H1 (cell line): ENCODE measurements around the gene STRN4. TPM values are rescaled to one million over a fixed set of nuclear protein-coding genes. Genes with fewer than 3 reads are reported as not detected.
A peak's percentile ranks its signal among the peaks of the same experiment; 100 is the strongest.

ENCODE experiments used
- CTCF ChIA-PET: fragments of 300-600 bp; sonication (Branson Sonifier 250); formaldehyde crosslinking; loops from one replicate; lab custom pipeline; 2021; ENCODE audit not compliant: partially characterized antibody; lab: Charles Lee
- POLR2A ChIA-PET: fragments of 300-600 bp; sonication (Branson Sonifier 250); formaldehyde crosslinking; loops from one replicate; lab custom pipeline; 2021; ENCODE audit warnings: inconsistent platforms; ENCODE audit not compliant: partially characterized antibody; lab: Charles Lee
- DNase-seq, 2 experiments: peaks; one replicate each; pipeline versions ENCODE4 v3.0.0 to v3.0.0-alpha.2; 2010 to 2022; ENCODE audit warnings: low spot score in 2 of 2, low read depth in 1 of 2, mixed read lengths in 1 of 2
- FAIRE-seq: peaks from 2 replicates; lab custom pipeline; 2011; peaks lifted over from hg19 to GRCh38; lab: Jason Lieb, UNC
- H2AFZ ChIP-seq: 2 replicates; pipeline ENCODE4 v1.8.1; 2012; ENCODE audit warnings: low read length, inconsistent platforms
- H2AK5ac ChIP-seq: 2 replicates; pipeline ENCODE4 v1.6.1; 2013; ENCODE audit warnings: low read depth, low read length
- H2BK120ac ChIP-seq: replicated peaks from 2 replicates; pipeline ENCODE3; 2013; ENCODE audit warnings: low read depth, low read length, inconsistent platforms
- H2BK12ac ChIP-seq: 2 replicates; pipeline ENCODE4 v1.6.1; 2013; ENCODE audit warnings: low read depth, low read length
- H2BK15ac ChIP-seq: 2 replicates; pipeline ENCODE4 v1.6.1; 2013; ENCODE audit warnings: low read length
- H2BK20ac ChIP-seq: 2 replicates; pipeline ENCODE4 v1.6.1; 2013; ENCODE audit warnings: low read length
- H2BK5ac ChIP-seq: 2 replicates; pipeline ENCODE4 v1.6.1; 2013; ENCODE audit warnings: low read depth, low read length
- H3K14ac ChIP-seq: 2 replicates; pipeline ENCODE4 v1.6.1; 2013; ENCODE audit warnings: inconsistent platforms; ENCODE audit not compliant: insufficient read length
- H3K18ac ChIP-seq: 2 replicates; pipeline ENCODE4 v1.6.1; 2013; ENCODE audit warnings: low read length; ENCODE audit errors: extremely low read depth
- H3K23ac ChIP-seq: 2 replicates; pipeline ENCODE4 v1.6.1; 2013; ENCODE audit warnings: inconsistent platforms; ENCODE audit not compliant: insufficient read length
- H3K23me2 ChIP-seq: 2 replicates; pipeline ENCODE4 v1.6.1; 2013; ENCODE audit warnings: low read depth, low read length
- H3K27ac ChIP-seq: 2 replicates; pipeline ENCODE4 v1.6.1; 2011; ENCODE audit warnings: low read depth, low read length, inconsistent platforms
- H3K27me3 ChIP-seq, 4 experiments: replicated peaks in 1 of 4; 1 replicate in 1 of 4; 2 replicates in 3 of 4; pipeline versions ENCODE4 v1.6.1 to v1.8.1; 2011 to 2013; ENCODE audit warnings: low read length in 3 of 4, mild to moderate bottlenecking in 3 of 4, inconsistent platforms in 2 of 4, mixed read lengths in 2 of 4, moderate library complexity in 1 of 4; ENCODE audit not compliant: control insufficient read depth in 3 of 4, insufficient read depth in 3 of 4; ENCODE audit errors: extremely low read depth in 1 of 4
- H3K36me3 ChIP-seq, 4 experiments: 2 replicates each; pipeline versions ENCODE4 v1.6.1 to v1.8.1; 2011 to 2013; ENCODE audit warnings: mild to moderate bottlenecking in 4 of 4, low read length in 3 of 4, moderate library complexity in 2 of 4, control low read depth in 1 of 4, inconsistent platforms in 1 of 4; ENCODE audit not compliant: insufficient read depth in 4 of 4, control insufficient read depth in 2 of 4
- H3K4ac ChIP-seq: replicated peaks from 2 replicates; pipeline ENCODE3; 2013; ENCODE audit warnings: low read length, low read depth, mixed read lengths, inconsistent platforms; ENCODE audit not compliant: insufficient read length
- H3K4me1 ChIP-seq, 4 experiments: replicated peaks in 1 of 4; 1 replicate in 1 of 4; 2 replicates in 3 of 4; pipeline versions ENCODE4 v1.6.1 to v1.8.1; 2011 to 2013; ENCODE audit warnings: low read length in 3 of 4, inconsistent platforms in 2 of 4, mixed read lengths in 1 of 4; ENCODE audit not compliant: insufficient read depth in 4 of 4, control insufficient read depth in 3 of 4
- H3K4me2 ChIP-seq, 2 experiments: 2 replicates each; pipeline versions ENCODE4 v1.6.1 to v1.8.1; 2011 to 2013; ENCODE audit warnings: low read depth in 2 of 2, low read length in 2 of 2, control low read depth in 1 of 2, inconsistent platforms in 1 of 2, mild to moderate bottlenecking in 1 of 2; ENCODE audit not compliant: insufficient read depth in 1 of 2
- H3K4me3 ChIP-seq, 4 experiments: fragments of 200-600, 300-600 bp in 1 of 4; sonication (generic), shearing (Covaris generic), sonication (Bioruptor Twin) in 1 of 4; 2 replicates each; pipeline versions ENCODE4 v1.5.1 to v1.8.1; 2011 to 2016; ENCODE audit warnings: low read length in 4 of 4, low read depth in 3 of 4, control low read depth in 2 of 4, inconsistent platforms in 2 of 4, mild to moderate bottlenecking in 2 of 4, mixed read lengths in 1 of 4, moderate library complexity in 1 of 4; ENCODE audit not compliant: insufficient read depth in 2 of 4; ENCODE audit errors: extremely low read depth in 1 of 4
- H3K56ac ChIP-seq: replicated peaks from 2 replicates; pipeline ENCODE3; 2013; ENCODE audit warnings: low read depth, mild to moderate bottlenecking, mixed read lengths, low read length, inconsistent platforms; ENCODE audit not compliant: insufficient read length
- H3K79me1 ChIP-seq: 2 replicates; pipeline ENCODE4 v1.6.1; 2013; ENCODE audit warnings: low read depth, low read length, control low read depth
- H3K79me2 ChIP-seq, 2 experiments: 2 replicates each; pipeline versions ENCODE4 v1.6.1 to v1.8.1; 2012 to 2013; ENCODE audit warnings: low read length in 2 of 2, mild to moderate bottlenecking in 2 of 2, inconsistent platforms in 1 of 2; ENCODE audit not compliant: insufficient read depth in 2 of 2, control insufficient read depth in 1 of 2
- H3K9ac ChIP-seq, 4 experiments: replicated peaks in 1 of 4; 1 replicate in 1 of 4; 2 replicates in 3 of 4; pipeline versions ENCODE4 v1.6.1 to v1.8.1; 2011 to 2013; ENCODE audit warnings: low read depth in 3 of 4, low read length in 3 of 4, control low read depth in 2 of 4, mild to moderate bottlenecking in 2 of 4, moderate library complexity in 2 of 4, inconsistent platforms in 1 of 4; ENCODE audit errors: extremely low read depth in 1 of 4
- H3K9me3 ChIP-seq, 2 experiments: 2 replicates each; pipeline versions ENCODE4 v1.6.1 to v1.8.1; 2012 to 2013; ENCODE audit warnings: mild to moderate bottlenecking in 2 of 2, moderate library complexity in 2 of 2, control low read depth in 1 of 2, inconsistent platforms in 1 of 2, low read depth in 1 of 2, low read length in 1 of 2, mixed read lengths in 1 of 2; ENCODE audit not compliant: insufficient read depth in 2 of 2
- H4K20me1 ChIP-seq, 2 experiments: replicated peaks in 1 of 2; 2 replicates each; pipeline versions ENCODE3 to v1.8.1; 2011 to 2013; ENCODE audit warnings: inconsistent platforms in 2 of 2, low read length in 2 of 2, mild to moderate bottlenecking in 1 of 2; ENCODE audit not compliant: insufficient read depth in 2 of 2, control insufficient read depth in 1 of 2
- H4K5ac ChIP-seq: 2 replicates; pipeline ENCODE4 v1.6.1; 2013; ENCODE audit warnings: low read length, low read depth, mixed read lengths, inconsistent platforms; ENCODE audit not compliant: insufficient read length
- H4K8ac ChIP-seq: 2 replicates; pipeline ENCODE4 v1.8.0; 2013; ENCODE audit warnings: mild to moderate bottlenecking, moderate library complexity, low read length, inconsistent platforms; ENCODE audit not compliant: insufficient read depth; ENCODE audit errors: extremely low read depth
- H4K91ac ChIP-seq: replicated peaks from 2 replicates; pipeline ENCODE3; 2013; ENCODE audit warnings: low read length, mixed read lengths, inconsistent platforms; ENCODE audit not compliant: insufficient read length
- HDAC2 ChIP-seq, 2 experiments: fragments of 300-600 bp in 1 of 2; sonication (generic) in 1 of 2; IDR thresholded peaks; 2 replicates each; pipeline ENCODE4 v1.6.1; 2011 to 2012; ENCODE audit warnings: low read depth in 2 of 2, low read length in 2 of 2, mild to moderate bottlenecking in 2 of 2, moderate library complexity in 2 of 2, borderline replicate concordance in 1 of 2, inconsistent platforms in 1 of 2
- KDM1A ChIP-seq: fragments of 200-600, 300-600 bp; sonication (generic); IDR thresholded peaks from 2 replicates; pipeline ENCODE4 v1.7.1; 2016; ENCODE audit warnings: mild to moderate bottlenecking, low read length, borderline replicate concordance
- PHF8 ChIP-seq: fragments of 200-600 bp; sonication (generic); conservative IDR thresholded peaks from 2 replicates; pipeline ENCODE4 v1.7.1; 2012; ENCODE audit warnings: low read depth, mild to moderate bottlenecking, inconsistent platforms, low read length, moderate library complexity
- POLR2A ChIP-seq, 2 experiments: IDR thresholded peaks; 1 replicate in 1 of 2; 2 replicates in 1 of 2; pipeline ENCODE4 v1.6.1; 2011; ENCODE audit warnings: low read depth in 2 of 2, low read length in 2 of 2, mild to moderate bottlenecking in 2 of 2; ENCODE audit errors: control extremely low read depth in 1 of 2
- POLR2AphosphoS5 ChIP-seq: IDR thresholded peaks from 2 replicates; pipeline ENCODE4 v1.6.1; 2011; ENCODE audit warnings: low read depth, low read length
- SP1 ChIP-seq: IDR thresholded peaks from 2 replicates; pipeline ENCODE4 v1.6.1; 2011; ENCODE audit warnings: low read depth, low read length
- SP4 ChIP-seq: IDR thresholded peaks from 2 replicates; pipeline ENCODE4 v1.6.1; 2012; ENCODE audit warnings: low read length, inconsistent platforms
- TAF7 ChIP-seq: optimal IDR thresholded peaks from 2 replicates; pipeline ENCODE3; 2011; ENCODE audit warnings: low read depth, mild to moderate bottlenecking, inconsistent platforms, low read length, moderate library complexity, borderline replicate concordance
- WGBS, 2 experiments: shearing (Covaris generic) in 1 of 2; methylation state at CpG; one replicate each; pipeline versions ENCODE4 v1.1.6 to v1.1.7; 2013 to 2015; ENCODE audit warnings: low lambda C conversion rate in 2 of 2, mixed read lengths in 2 of 2, inconsistent platforms in 1 of 2, low coverage in 1 of 2, missing lambda C conversion rate in 1 of 2; ENCODE audit not compliant: insufficient replicate concordance in 2 of 2, insufficient coverage in 1 of 2, insufficient read length in 1 of 2; ENCODE audit errors: extremely low coverage in 1 of 2, missing lambda C conversion rate in 1 of 2; 5-methylcytosine and 5-hydroxymethylcytosine counted together
- polyA plus RNA-seq, 7 experiments: library from polyadenylated mRNA; depleted of rRNA in 3 of 7; stranded (reverse) in 5 of 7; unstranded in 2 of 7; fragments of >200 nt in 5 of 7; fragments of 200-250 nt in 2 of 7; gene quantifications; 1 replicate in 5 of 7; 2 replicates in 1 of 7; 4 replicates in 1 of 7; pipeline versions ENCODE4 v1.2.1 to v1.2.3, GENCODE V29; 2011 to 2013; ENCODE audit warnings: missing spikeins in 2 of 7, mixed read lengths in 2 of 7
- total RNA-seq: library from RNA; stranded (reverse); fragmentation: NEBNext Ultra II Directional; extraction: Animal tissue kit (Norgen Biotek cat#: 25700); gene quantifications from 2 replicates; pipeline ENCODE4 v1.2.1, GENCODE V29; 2021

Gene STRN4
- total and polyA plus RNA-seq, 2 of the 8 experiments (the other 6 are each of a cell fraction or from before 2014, with no cell fraction given), result 120 to 187 TPM

GRCh38 chr19:46785054-46785979 lies 39.1 kb upstream of the STRN4 start:
- H2BK20ac ChIP-seq, result 0 out of 2 replicates have a peak overlapping the region, but pooled peaks have one; percentile 61
- peak overlapping the region; percentile 90 for H3K27ac ChIP-seq
- H3K9me3 ChIP-seq, result no peaks in the 10 kb centered on the region
- WGBS, 2 experiments, result 76% methylated on average over 19 of the region's 19 CpGs; no CpG with 5 or more reads in 1 of the 2 experiments
- peaks cover 8% of the 10 kb centered on the region for H3K79me1 ChIP-seq
- ChIA-PET CTCF (interaction anchor here (1.3 to 4.1 kb wide), 9 partner anchors 12 to 69 kb away, joined by 3 to 25 read pairs (median 4); no protein-coding TSS in a partner anchor), POLR2A (interaction anchor here (0.6 to 18.4 kb wide), 35 partner anchors 8 to 328 kb away, joined by 3 to 333 read pairs (median 5); partner anchors contain the start of genes AP2S1, FKRP and ZC3H4)
- no peak overlapping the region; the same call in 1 of the 2 replicates for H3K18ac ChIP-seq
- H3K23ac ChIP-seq, result no peak overlapping the region
- peak overlapping the region; percentile 84 for H2BK12ac ChIP-seq
- no peak for FAIRE-seq
- H3K27me3 ChIP-seq, result no peaks in the 10 kb centered on the region; a peak in 1 of 7 replicates
- H3K36me3 ChIP-seq, result peaks cover 20 to 53% (median 34%) of the 10 kb centered on the region in 4 experiments
- no peak overlapping the region for H2BK15ac ChIP-seq
- peak overlapping the region in 3 of 4 experiments; percentile 16 to 89 (median 40); a peak in 6 of 7 replicates for H3K9ac ChIP-seq
- H2AFZ ChIP-seq, result no peak overlapping the region
- peak overlapping the region; percentile 62; the same call in 1 of the 2 replicates for H4K8ac ChIP-seq
- no peak overlapping the region for H4K91ac ChIP-seq
- peak overlapping the region; percentile 36 for H3K4ac ChIP-seq
- peak overlapping the region; percentile 95 for H2BK5ac ChIP-seq
- peaks cover 15% of the 10 kb centered on the region for H3K23me2 ChIP-seq
- H3K56ac ChIP-seq, result peak overlapping the region; percentile 17
- peak overlapping the region; percentile 87 to 98 for H3K4me2 ChIP-seq
- no peak overlapping the region for H3K14ac ChIP-seq
- peaks cover 6 to 21% (median 10%) of the 10 kb centered on the region in 4 experiments; a peak in 6 of 7 replicates for H3K4me1 ChIP-seq
- no peak for DNase-seq
- H2BK120ac ChIP-seq, result no peak overlapping the region
- no peak for TF ChIP-seq TAF7
- 0 out of 2 replicates have a peak, but pooled peaks have one; percentile 14 for TF ChIP-seq PHF8
- TF ChIP-seq POLR2AphosphoS5, result 0 out of 2 replicates have a peak, but pooled peaks have one; percentile 4
- TF ChIP-seq HDAC2 (IDR thresholded peaks at IDR 0.05; ENCODE audit: borderline replicate concordance in 1 of 2, low read depth in 2 of 2, low read length in 2 of 2), result 0 out of 4 replicates have a peak, but pooled peaks of 1 of the 2 experiments have one; percentile 4
- peak in 1 of 2 experiments; percentile 3; a peak in 1 of 3 replicates for TF ChIP-seq POLR2A (IDR thresholded peaks at IDR 0.05; ENCODE audit: control extremely low read depth in 1 of 2, low read depth in 2 of 2, low read length in 2 of 2)
- TF ChIP-seq SP1, result no peak
- peak; percentile 51 for TF ChIP-seq KDM1A
- no peak for TF ChIP-seq SP4
- peaks cover 29 to 67% of the 10 kb centered on the region in 2 experiments for H3K79me2 ChIP-seq
- H3K4me3 ChIP-seq, result peak overlapping the region; percentile 78 to 96 (median 90); a peak in 7 of 8 replicates
- peak overlapping the region; percentile 18; the same call in 1 of the 2 replicates for H2AK5ac ChIP-seq
- no peak overlapping the region for H4K5ac ChIP-seq
- peaks cover 15 to 29% of the 10 kb centered on the region in 2 experiments for H4K20me1 ChIP-seq
